HepG2 (cell line): ENCODE results near the gene MT1A. TPM values are rescaled to one million over a fixed set of nuclear protein-coding genes. Genes with fewer than 3 reads are reported as not detected.

Experiments
- DNMT1 ChIP-seq: sonication (generic); formaldehyde crosslinking; IDR thresholded peaks from 2 replicates; pipeline ENCODE4 v1.5.1; 2020; ENCODE audit warnings: mild to moderate bottlenecking, missing genetic modification reagents
- EZH2 ChIP-seq: conservative IDR thresholded peaks from 2 replicates; pipeline ENCODE4 v1.6.1; 2012; ENCODE audit warnings: mild to moderate bottlenecking, low read depth, low read length, moderate library complexity
- HNRNPLL ChIP-seq: fragments of 200-400 bp; formaldehyde crosslinking; IDR thresholded peaks from 2 replicates; pipeline ENCODE4 v1.6.1; 2017; ENCODE audit warnings: mild to moderate bottlenecking, low read depth, low read length; ENCODE audit not compliant: poor library complexity, severe bottlenecking
- HOXA7 ChIP-seq: sonication (generic); formaldehyde crosslinking; IDR thresholded peaks from 2 replicates; pipeline ENCODE4 v1.8.1; 2022; ENCODE audit warnings: mild to moderate bottlenecking, missing genetic modification reagents, moderate library complexity
- KDM2A ChIP-seq: sonication (generic); formaldehyde crosslinking; IDR thresholded peaks from 2 replicates; pipeline ENCODE4 v1.4.0; 2020; ENCODE audit warnings: low read depth, missing genetic modification reagents, borderline replicate concordance
- MTF1 ChIP-seq: sonication (generic); formaldehyde crosslinking; IDR thresholded peaks from 2 replicates; pipeline ENCODE4 v1.5.0; 2020; ENCODE audit warnings: missing genetic modification reagents
- MTF2 ChIP-seq: sonication (generic); formaldehyde crosslinking; IDR thresholded peaks from 2 replicates; pipeline ENCODE4 v1.5.0; 2020; ENCODE audit warnings: missing genetic modification reagents, borderline replicate concordance
- NFYB ChIP-seq: sonication (generic); formaldehyde crosslinking; IDR thresholded peaks from 2 replicates; pipeline ENCODE4 v1.4.0; 2020; ENCODE audit warnings: missing genetic modification reagents
- NONO ChIP-seq, 2 experiments: fragments of 450-650 bp in 1 of 2; sonication (generic) in 1 of 2; formaldehyde crosslinking in 1 of 2; IDR thresholded peaks in 1 of 2; conservative IDR thresholded peaks in 1 of 2; 2 replicates each; pipeline versions ENCODE4 v1.6.1 to v1.8.0; 2017 to 2022; ENCODE audit warnings: mild to moderate bottlenecking in 1 of 2, missing genetic modification reagents in 1 of 2, moderate library complexity in 1 of 2
- PCBP2 ChIP-seq: fragments of 200-400 bp; formaldehyde crosslinking; optimal IDR thresholded peaks from 2 replicates; pipeline ENCODE3; 2018; ENCODE audit warnings: low read length, low read depth; ENCODE audit not compliant: poor library complexity, severe bottlenecking
- PHF8 ChIP-seq: sonication (generic); formaldehyde crosslinking; IDR thresholded peaks from 2 replicates; pipeline ENCODE4 v1.5.0; 2020; ENCODE audit warnings: missing genetic modification reagents
- U2AF1 ChIP-seq: fragments of 200-400 bp; formaldehyde crosslinking; optimal IDR thresholded peaks from 2 replicates; pipeline ENCODE3; 2017; ENCODE audit warnings: mild to moderate bottlenecking, low read depth, low read length
- ZBTB20 ChIP-seq: sonication (generic); formaldehyde crosslinking; IDR thresholded peaks from 2 replicates; pipeline ENCODE4 v1.8.1; 2023; ENCODE audit warnings: missing genetic modification reagents, low read depth, mild to moderate bottlenecking, borderline replicate concordance
- ZBTB38 ChIP-seq: sonication (generic); formaldehyde crosslinking; IDR thresholded peaks from 2 replicates; pipeline ENCODE4 v1.5.1; 2020; ENCODE audit warnings: mild to moderate bottlenecking, missing genetic modification reagents
- ZMYM2 ChIP-seq: sonication (generic); formaldehyde crosslinking; IDR thresholded peaks from 2 replicates; pipeline ENCODE4 v1.8.0; 2022; ENCODE audit warnings: mild to moderate bottlenecking, missing genetic modification reagents
- ZNF292 ChIP-seq: sonication (generic); formaldehyde crosslinking; IDR thresholded peaks from 2 replicates; pipeline ENCODE4 v1.8.1; 2022; ENCODE audit warnings: mild to moderate bottlenecking, low read depth, missing genetic modification reagents, borderline replicate concordance
- ZNF337 ChIP-seq: sonication (generic); formaldehyde crosslinking; IDR thresholded peaks from 2 replicates; pipeline ENCODE4 v1.5.1; 2020; ENCODE audit warnings: missing genetic modification reagents, low read depth, mild to moderate bottlenecking, borderline replicate concordance
- ZNF558 ChIP-seq: sonication (generic); formaldehyde crosslinking; IDR thresholded peaks from 2 replicates; pipeline ENCODE4 v1.9.0; 2022; ENCODE audit warnings: mild to moderate bottlenecking, missing genetic modification reagents, borderline replicate concordance
- ZNF572 ChIP-seq: sonication (generic); formaldehyde crosslinking; IDR thresholded peaks from 2 replicates; pipeline ENCODE4 v1.5.1; 2020; ENCODE audit warnings: mild to moderate bottlenecking, missing genetic modification reagents
- ZSCAN9 ChIP-seq: IDR thresholded peaks from 2 replicates; pipeline ENCODE4 v1.6.1; 2016; ENCODE audit warnings: borderline replicate concordance
- polyA plus RNA-seq, 8 experiments: library from polyadenylated mRNA; depleted of rRNA in 3 of 8; stranded (reverse) in 7 of 8; unstranded in 1 of 8; fragments of >200 nt; fragmentation: Illumina TruSeq in 4 of 8; extraction: Trizol in 4 of 8; gene quantifications; 2 replicates each; pipeline versions ENCODE4 v1.2.1 to v1.2.3, GENCODE V29; 2011 to 2016; ENCODE audit warnings: low read depth in 4 of 8, missing spikeins in 1 of 8, mixed read lengths in 1 of 8; ENCODE audit not compliant: insufficient read depth in 1 of 8
- total RNA-seq, 5 experiments: library from RNA; depleted of rRNA; stranded (reverse); fragments of >200 nt; fragmentation: Illumina TruSeq; extraction: Trizol; gene quantifications; 2 replicates each; pipeline ENCODE4 v1.2.3, GENCODE V29; 2016; ENCODE audit warnings: low read depth in 1 of 5
- TF ChIP-seq, protein P1 (sequence below): IDR thresholded peaks from 2 replicates; pipeline ENCODE4 v1.6.1; 2016
- TF ChIP-seq, protein P2 (sequence below): sonication (generic); formaldehyde crosslinking; IDR thresholded peaks from 2 replicates; pipeline ENCODE4 v1.5.1; 2020; ENCODE audit warnings: mild to moderate bottlenecking, missing genetic modification reagents, borderline replicate concordance
- TF ChIP-seq, protein P3 (sequence below): sonication (generic); formaldehyde crosslinking; IDR thresholded peaks from 2 replicates; pipeline ENCODE4 v1.4.0; 2020; ENCODE audit warnings: missing genetic modification reagents

The MT1A gene
- total and polyA plus RNA-seq, 2 of the 13 experiments (the other 11 are each of a cell fraction or from before 2014, with no cell fraction given), result 8.3 to 10.4 TPM

DNA sequence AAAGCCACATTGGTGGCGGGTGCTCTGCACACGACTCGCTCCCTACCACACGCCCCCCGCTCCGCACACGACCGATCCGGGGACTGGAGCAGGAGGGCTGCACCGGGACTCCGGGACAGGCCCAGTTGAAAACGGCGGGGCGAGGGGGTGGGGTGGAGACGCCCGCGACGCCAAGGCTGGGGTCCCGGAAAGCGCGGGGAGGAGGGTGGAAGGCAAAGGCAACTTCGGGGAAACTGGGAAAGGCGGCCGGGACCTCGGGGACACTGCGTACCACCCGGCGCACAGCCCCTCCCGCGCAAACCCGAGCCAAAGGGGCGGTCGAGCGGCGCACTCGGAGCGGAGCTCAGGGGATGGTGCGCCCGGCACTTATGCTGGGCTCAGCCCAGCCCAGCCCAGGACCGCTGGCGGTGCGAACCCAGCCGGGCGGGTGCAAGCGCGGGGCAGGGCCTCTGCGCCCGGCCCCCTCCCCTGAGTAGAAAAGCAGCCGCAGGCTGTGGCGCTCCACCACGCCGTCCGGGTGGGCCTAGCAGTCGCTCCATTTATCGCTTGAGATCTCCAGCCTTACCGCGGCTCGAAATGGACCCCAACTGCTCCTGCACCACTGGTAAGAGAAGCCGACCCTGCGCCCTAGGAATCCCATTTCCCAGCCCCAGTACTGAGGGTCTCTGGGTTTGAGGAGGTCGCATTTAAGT, 6.2 kb upstream of the MT1A start, which contains the start of gene MT1M (continued):
- TF ChIP-seq ZSCAN9 (CRISPR knock-in tag) (no peak), ZNF572 (0 out of 2 replicates have a peak, but pooled peaks have one; percentile 10), PCBP2 (no peak), U2AF1 (no peak), HOXA7 (CRISPR knock-in tag) (no peak), NONO (IDR thresholded peaks at IDR 0.05) (no peak), NONO (CRISPR knock-in tag; conservative IDR thresholded peaks at IDR 0.05) (0 out of 2 replicates have a peak, but pooled peaks have one; percentile 20), ZMYM2 (CRISPR knock-in tag) (no peak), NFYB (no peak), MTF1 (CRISPR knock-in tag) (peak; percentile 76; the same call in 1 of the 2 replicates), HNRNPLL (peak; percentile 51), ZNF337 (CRISPR knock-in tag) (no peak), MTF2 (CRISPR knock-in tag) (peak; percentile 97; the same call in 1 of the 2 replicates), EZH2 (peak; percentile 78), ZBTB38 (CRISPR knock-in tag) (peak; percentile 55; the same call in 1 of the 2 replicates), PHF8 (peak; percentile 26; the same call in 1 of the 2 replicates), DNMT1 (CRISPR knock-in tag) (0 out of 2 replicates have a peak, but pooled peaks have one; percentile 31), ZNF558 (CRISPR knock-in tag) (no peak), ZBTB20 (CRISPR knock-in tag) (0 out of 2 replicates have a peak, but pooled peaks have one; percentile 24), ZNF292 (CRISPR knock-in tag) (0 out of 2 replicates have a peak, but pooled peaks have one; percentile 27), KDM2A (CRISPR knock-in tag) (no peak)
- TF ChIP-seq, protein P1, sequence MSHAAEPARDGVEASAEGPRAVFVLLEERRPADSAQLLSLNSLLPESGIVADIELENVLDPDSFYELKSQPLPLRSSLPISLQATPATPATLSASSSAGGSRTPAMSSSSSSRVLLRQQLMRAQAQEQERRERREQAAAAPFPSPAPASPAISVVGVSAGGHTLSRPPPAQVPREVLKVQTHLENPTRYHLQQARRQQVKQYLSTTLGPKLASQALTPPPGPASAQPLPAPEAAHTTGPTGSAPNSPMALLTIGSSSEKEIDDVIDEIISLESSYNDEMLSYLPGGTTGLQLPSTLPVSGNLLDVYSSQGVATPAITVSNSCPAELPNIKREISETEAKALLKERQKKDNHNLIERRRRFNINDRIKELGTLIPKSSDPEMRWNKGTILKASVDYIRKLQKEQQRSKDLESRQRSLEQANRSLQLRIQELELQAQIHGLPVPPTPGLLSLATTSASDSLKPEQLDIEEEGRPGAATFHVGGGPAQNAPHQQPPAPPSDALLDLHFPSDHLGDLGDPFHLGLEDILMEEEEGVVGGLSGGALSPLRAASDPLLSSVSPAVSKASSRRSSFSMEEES (CRISPR knock-in tag), result no peak
- TF ChIP-seq, protein P2, sequence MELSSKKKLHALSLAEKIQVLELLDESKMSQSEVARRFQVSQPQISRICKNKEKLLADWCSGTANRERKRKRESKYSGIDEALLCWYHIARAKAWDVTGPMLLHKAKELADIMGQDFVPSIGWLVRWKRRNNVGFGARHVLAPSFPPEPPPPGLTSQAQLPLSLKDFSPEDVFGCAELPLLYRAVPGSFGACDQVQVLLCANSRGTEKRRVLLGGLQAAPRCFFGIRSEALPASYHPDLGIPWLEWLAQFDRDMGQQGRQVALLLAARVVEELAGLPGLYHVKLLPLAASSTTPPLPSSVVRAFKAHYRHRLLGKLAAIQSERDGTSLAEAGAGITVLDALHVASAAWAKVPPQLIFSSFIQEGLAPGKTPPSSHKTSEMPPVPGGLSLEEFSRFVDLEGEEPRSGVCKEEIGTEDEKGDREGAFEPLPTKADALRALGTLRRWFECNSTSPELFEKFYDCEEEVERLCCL (CRISPR knock-in tag), result 0 out of 2 replicates have a peak, but pooled peaks have one; percentile 65
- TF ChIP-seq, protein P3, sequence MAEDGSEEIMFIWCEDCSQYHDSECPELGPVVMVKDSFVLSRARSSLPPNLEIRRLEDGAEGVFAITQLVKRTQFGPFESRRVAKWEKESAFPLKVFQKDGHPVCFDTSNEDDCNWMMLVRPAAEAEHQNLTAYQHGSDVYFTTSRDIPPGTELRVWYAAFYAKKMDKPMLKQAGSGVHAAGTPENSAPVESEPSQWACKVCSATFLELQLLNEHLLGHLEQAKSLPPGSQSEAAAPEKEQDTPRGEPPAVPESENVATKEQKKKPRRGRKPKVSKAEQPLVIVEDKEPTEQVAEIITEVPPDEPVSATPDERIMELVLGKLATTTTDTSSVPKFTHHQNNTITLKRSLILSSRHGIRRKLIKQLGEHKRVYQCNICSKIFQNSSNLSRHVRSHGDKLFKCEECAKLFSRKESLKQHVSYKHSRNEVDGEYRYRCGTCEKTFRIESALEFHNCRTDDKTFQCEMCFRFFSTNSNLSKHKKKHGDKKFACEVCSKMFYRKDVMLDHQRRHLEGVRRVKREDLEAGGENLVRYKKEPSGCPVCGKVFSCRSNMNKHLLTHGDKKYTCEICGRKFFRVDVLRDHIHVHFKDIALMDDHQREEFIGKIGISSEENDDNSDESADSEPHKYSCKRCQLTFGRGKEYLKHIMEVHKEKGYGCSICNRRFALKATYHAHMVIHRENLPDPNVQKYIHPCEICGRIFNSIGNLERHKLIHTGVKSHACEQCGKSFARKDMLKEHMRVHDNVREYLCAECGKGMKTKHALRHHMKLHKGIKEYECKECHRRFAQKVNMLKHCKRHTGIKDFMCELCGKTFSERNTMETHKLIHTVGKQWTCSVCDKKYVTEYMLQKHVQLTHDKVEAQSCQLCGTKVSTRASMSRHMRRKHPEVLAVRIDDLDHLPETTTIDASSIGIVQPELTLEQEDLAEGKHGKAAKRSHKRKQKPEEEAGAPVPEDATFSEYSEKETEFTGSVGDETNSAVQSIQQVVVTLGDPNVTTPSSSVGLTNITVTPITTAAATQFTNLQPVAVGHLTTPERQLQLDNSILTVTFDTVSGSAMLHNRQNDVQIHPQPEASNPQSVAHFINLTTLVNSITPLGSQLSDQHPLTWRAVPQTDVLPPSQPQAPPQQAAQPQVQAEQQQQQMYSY (CRISPR knock-in tag), result no peak
